Ammon's horn (tissue), 1 donor: ENCODE results near the gene ARHGDIG.
A peak's percentile ranks its signal among the peaks of the same experiment; 100 is the strongest.

Source experiments
- DNase-seq: peaks from one replicate; pipeline ENCODE4 v3.0.0-alpha.2; 2016; ENCODE audit warnings: low spot score

ARHGDIG gene

DNA sequence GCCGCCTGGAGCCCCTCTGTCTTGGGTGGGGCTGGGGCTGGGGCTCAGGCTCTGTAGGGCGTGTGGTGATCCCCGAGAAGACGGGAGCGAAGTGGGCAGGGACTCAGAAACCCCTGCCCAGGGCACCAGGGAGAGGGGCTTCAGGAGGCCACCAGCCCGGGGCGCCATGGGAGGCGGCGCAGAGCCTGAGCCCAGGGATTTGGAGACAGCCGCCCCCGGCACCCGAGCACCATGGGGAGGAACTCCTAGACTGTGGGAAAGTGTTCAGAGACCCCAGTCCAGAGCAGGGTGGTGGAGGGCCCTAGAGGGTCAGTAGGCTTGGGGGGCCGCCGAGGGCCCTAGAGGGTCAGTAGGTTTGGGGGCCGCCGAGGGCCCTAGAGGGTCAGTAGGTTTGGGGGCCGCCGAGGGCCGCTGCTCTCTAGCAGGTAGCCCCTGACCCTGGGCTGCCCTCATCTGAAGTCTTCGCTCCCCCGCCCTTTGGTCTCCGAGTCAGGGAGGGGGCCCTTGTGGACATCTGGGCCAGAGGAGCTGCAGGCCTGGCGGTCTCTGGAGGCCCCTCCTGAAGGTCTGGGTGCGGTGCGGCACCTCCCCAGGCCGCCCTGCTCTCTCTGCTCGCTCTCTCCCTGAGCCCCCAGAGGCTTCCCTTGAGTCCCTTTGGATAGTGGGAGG, 734 bp downstream of the ARHGDIG start:
- no peak for DNase-seq

DNA sequence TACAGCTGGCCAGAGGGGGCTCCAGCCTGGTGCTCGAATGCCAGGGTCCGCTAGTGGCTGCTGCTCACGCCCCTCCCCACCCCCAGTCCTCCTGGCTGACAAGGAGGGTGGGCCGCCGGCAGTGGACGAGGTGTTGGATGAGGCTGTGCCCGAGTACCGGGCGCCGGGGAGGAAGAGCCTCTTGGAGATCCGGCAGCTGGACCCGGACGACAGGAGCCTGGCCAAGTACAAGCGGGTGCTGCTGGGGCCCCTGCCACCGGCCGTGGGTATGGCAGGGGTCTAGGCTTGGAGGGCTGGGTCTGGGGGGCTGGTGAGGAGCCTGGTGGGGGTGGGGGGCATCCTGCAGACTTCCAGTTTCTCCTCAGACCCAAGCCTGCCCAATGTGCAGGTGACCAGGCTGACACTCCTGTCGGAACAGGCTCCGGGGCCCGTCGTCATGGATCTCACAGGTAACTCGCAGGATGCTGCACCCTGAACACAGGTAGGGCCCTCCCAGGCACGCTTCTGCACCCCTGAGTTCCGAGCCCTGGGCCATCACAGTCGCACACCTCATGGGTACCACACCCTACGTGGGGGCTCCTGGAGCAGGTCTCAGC, 1.4 kb downstream of the ARHGDIG start:
- DNase-seq = no peak

DNA sequence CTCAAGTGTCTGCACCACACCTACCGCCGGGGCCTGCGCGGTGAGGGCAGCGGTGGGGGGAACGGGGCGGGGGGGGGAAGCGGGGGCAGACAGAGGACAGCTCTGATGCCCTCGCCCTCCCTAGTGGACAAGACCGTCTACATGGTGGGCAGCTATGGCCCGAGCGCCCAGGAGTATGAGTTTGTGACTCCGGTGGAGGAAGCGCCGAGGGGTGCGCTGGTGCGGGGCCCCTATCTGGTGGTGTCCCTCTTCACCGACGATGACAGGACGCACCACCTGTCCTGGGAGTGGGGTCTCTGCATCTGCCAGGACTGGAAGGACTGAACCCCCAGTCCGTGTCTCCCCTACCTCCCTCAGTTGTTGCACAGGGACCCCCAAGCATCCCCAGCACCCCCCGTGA, 2.1 kb downstream of the ARHGDIG start:
- DNase-seq = no peak

DNA sequence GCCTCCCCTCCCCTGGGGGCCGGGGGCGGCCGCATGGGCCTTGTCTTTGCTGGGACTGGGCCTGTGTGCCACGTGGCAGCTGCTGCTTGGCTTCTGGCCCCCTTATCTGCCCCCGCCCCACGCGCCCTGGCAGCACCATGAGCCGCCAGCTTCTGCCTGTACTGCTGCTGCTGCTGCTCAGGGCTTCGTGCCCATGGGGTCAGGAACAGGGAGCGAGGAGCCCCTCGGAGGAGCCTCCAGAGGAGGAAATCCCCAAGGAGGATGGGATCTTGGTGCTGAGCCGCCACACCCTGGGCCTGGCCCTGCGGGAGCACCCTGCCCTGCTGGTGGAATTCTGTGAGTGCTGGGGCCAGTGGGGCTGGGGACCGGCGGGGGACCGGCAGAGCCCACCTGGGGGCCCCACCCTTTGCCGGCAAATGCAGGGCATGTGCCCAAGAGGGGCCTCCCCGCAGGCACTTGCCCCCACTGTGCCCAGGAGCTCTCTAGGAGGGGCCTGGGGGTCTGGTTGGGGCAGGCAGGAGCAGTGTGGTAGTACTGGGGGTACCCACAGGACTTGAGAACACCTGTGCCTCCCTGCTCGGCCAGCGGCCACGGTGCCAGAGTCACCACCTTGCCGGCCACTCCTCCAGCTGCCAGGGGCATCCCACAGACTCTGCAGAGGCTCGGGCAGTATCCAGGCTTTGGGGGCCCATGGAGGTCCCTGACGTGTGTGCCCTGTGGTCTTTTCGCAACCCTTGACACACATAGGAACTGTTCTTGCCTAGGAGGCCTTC, 2.8 kb downstream of the ARHGDIG start, which contains the start of gene PDIA2:
Gene PDIA2 (plus strand): TSS at position 132 of the 773 bp plus-strand sequence. CDS start 6 bp downstream, at position 138.
- peak; percentile 55 for DNase-seq

DNA sequence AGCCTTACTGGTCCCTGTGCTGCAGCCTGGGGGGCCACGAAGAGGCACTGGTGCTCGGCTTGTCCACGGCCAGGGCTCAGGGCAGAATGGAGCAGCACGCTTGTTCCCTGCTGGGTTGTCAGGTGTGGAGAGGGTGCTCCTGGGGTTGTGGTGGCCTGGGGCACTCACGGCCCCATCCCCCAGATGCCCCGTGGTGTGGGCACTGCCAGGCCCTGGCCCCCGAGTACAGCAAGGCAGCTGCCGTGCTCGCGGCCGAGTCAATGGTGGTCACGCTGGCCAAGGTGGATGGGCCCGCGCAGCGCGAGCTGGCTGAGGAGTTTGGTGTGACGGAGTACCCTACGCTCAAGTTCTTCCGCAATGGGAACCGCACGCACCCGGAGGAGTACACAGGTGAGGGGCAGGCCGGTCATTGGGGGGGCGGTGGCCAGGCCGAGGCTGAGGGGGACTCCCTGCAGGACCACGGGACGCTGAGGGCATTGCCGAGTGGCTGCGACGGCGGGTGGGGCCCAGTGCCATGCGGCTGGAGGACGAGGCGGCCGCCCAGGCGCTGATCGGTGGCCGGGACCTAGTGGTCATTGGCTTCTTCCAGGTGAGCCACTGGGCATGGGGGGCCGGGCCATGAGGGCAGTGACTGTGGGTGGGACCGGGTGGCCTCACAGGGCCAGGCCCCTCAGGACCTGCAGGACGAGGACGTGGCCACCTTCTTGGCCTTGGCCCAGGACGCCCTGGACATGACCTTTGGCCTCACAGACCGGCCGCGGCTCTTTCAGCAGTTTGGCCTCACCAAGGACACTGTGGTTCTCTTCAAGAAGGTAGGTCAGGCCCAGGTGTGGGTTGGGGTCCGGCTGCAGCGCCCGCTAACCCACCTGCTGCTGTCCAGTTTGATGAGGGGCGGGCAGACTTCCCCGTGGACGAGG, 4.1 kb downstream of the ARHGDIG start:
- no peak for DNase-seq

DNA sequence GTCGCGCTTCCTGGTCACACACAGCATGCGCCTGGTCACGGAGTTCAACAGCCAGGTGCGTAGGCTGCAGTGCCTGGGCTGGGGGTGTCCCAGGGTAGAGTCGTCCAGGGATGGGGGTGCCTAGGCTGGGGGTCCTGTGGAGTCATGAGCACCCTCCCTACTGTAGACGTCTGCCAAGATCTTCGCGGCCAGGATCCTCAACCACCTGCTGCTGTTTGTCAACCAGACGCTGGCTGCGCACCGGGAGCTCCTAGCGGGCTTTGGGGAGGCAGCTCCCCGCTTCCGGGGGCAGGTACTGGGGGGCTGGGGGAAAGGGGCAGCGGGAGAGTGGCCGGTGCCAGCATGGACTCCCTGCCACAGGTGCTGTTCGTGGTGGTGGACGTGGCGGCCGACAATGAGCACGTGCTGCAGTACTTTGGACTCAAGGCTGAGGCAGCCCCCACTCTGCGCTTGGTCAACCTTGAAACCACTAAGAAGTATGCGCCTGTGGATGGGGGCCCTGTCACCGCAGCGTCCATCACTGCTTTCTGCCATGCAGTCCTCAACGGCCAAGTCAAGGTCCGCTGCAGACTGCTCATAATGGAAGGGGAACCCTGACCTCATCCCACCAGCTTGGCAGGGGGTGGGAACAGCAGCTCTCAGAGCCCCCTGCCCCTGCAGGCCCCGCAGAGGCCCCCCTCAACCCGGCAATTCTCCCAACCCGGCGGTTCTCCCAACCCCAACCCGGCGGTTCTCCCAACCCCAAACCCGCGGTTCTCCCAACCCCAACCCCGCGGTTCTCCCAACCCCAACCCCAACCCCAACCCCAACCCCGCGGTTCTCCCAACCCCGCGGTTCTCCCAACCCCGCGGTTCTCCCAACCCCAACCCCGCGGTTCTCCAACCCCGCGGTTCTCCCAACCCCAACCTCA, 5.0 kb downstream of the ARHGDIG start:
- DNase-seq = no peak

DNA sequence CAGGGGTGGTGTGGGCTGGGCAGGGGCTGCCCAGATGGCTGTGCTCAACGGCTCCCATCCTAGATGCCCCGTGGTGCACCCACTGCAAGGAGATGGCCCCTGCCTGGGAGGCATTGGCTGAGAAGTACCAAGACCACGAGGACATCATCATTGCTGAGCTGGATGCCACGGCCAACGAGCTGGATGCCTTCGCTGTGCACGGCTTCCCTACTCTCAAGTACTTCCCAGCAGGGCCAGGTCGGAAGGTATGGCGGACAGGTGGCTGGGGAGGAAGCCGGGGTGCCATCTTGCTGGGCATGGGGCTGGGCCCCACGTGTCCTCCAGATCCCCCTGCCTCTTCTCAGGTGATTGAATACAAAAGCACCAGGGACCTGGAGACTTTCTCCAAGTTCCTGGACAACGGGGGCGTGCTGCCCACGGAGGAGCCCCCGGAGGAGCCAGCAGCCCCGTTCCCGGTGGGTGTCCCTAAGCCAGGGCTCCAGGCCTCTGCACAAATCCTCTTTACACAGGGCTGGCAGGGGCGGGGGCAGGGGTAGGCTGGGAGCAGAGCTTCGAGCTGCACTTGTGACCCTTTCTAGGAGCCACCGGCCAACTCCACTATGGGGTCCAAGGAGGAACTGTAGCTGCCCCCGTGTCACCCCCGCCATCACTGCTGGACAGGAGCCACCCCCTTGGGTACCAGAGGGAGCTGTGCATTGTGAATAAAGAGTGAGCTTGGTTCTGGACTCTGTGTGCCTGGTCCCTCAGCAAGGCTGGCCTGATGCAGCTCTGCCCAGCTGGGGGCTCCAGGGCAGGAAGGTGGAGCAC, 6.3 kb downstream of the ARHGDIG start:
- DNase-seq = no peak

DNA sequence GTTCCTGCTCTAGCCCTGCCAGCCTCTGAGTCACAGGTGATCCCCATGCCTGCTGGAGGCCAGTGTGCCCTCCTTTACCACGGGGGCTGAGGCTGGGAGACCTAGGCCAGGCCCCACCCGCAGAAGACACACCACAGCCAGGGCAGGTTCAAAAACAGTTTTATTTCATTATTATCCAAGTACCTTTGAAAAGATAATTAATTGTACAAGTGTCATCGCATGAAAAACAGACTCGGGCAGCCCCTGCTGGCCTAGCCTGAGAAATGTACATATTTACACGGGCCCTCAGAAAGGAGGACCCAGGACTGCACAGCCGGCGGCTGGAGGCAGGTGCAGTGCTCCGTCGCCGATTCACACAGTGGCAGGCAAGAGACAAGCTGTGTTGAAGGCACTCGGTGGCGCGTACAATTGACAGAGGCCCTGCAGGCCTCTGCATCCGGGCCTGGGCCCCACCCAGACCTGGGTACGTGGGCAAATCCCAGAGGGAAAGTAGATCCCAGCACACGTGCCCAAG, 7.0 kb downstream of the ARHGDIG start:
- DNase-seq = no peak

DNA sequence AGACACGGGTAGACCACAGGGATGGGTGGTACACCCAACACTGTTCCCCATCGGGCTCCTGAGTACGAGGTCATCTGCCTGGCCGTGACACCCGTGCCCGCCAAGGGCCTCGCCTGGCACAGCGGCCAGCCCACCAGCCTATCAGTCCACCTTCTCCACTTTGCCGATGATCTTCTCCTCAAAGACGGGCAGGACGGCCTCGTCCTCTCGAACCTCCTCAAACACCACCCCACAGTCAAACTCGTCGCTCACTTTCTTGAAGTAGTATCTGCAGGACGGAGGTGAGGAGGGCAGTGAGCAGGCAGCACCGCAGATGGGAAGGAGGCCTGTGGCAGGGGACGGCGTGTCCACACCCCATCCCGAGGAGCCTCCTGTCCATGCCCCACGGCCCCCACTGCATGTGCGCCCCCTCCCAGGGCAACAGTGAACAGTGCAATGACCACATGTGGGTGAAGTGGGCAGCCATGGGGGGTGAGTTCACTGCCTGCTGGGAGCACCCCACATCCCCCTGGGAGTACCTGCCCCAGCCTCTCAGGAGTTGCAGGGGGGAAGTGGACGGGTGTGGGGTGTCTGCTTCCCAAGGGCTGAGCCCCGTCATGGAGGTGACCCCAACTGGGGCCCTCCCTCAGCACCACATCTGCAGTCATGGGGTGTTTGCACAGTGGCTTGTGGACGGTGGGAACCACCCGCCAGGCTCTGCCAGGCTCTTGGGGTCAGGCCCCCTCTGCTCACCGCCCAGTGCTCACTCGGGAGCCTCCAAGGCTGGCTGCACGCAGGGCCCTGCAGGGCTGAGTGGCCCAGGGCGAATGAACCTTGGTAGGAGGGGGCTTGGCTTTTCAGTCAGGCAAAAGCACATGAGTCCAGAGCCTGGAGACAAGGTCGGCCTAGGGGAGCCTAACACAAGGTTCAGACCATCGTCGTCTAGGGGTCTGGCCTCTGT, 7.9 kb downstream of the ARHGDIG start:
- DNase-seq = no peak

DNA sequence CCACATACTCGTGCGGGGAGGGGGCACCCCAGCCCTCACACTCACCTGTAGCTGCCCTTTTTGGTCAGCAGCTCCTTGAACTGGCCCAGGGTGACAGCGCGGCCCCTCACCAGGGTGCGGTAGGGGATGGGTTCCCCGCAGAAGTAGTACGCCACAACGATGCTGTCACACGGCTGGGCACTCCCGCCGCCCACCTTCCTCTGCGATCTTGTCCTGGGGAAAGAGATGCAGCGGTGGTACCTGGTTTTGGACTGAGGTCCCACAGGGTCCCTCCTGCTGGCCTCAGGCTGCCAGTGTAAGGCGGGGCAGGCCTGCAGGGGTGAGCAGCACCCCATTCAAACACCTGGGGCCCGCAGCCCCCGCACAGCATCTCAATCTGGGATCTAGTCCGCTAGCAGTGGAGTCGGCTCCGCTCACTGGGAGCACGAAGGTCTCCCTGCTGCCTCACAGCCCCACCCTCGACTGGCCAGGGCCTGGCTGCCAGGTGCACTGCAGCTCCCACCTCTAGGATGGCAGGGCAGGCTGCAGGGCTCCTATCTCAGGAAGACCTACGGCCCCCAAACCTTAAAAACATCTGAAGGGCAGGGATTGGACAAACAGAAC, 9.1 kb downstream of the ARHGDIG start:
- no peak for DNase-seq

DNA sequence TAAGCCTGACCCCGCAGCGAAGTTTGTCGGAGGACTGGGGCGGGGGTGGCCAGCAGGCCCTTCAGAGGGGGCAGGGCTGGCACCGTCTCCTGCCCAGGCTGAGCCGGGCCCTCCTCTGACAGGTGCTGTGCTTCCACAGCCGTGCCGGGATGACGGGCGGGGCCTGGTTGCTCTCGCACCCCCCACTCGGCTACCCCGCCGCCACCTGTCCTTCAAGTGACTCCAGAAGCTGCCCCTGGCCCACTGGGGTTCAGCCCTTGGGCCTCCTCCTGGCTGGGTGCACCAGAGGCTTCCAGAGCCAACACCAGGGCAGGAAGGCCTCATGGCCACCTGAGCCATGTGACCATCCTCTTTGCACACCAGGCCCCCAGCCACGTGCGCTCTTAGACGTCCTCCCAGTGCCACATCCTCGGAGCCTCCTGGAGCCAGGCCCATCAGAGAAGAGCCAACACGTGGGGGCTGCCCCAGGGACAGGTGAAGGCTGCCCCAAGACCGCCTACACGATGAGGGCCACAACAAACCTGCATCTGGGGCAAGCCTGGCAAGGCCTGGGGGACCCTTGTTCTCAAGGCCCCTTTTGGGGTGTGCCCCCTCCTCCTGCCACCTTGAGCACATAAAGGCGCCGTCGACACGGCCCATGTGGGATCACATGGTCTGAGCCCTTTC, 9.8 kb downstream of the ARHGDIG start:
- no peak for DNase-seq

DNA sequence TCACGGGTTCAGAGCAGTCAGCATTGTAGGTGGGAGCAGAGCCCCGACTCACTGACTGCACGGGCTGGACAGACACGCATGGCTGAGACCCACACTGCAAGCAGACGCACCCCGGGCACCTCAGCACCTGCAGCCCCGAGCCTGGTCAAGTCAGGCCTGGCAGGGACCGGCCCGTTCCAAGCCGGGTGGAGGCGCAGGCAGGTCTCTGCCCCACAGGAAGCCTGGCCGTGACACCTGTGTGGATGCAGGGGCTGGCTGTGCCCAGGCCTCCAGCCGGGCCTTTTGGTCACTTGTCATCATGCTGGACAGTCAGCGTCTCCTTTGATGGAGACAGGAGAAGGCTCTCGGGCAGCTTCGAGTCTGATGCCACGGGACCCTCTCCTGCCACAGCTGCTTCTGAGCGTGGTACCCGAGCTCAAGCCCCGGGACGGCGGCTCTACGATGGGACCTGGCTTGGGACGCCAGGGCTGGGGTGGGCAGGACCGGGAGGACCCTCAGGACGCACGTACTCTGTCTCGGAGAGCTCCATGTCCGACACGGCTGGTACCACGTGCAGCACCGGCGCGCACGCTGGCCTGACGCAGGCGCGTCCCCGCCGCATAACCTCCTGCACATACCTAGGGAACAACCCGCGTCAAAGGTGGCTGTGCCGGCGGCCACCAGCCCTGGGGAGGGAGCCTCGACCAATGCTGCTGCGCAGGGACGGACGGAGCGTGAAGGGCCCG, 10.5 kb downstream of the ARHGDIG start:
- DNase-seq = no peak

DNA sequence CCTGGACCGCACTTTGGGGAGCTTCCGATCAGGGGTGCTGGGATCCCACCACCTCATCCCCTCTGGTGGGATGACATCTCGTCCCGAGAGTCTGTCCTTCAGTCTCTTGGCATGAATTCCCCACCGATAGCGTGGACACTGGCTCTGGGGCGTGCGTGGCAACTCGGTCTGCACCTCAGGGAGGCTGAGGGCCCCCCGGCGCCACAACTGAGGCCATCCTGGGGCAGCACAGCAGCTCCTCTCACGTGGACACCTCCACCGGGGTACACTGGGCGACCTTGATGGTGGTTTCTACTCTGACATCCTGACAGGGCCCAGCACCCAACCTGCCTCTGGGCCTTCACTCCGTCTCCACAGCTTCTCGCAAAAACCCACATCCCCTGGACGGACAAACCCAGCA, 11.1 kb downstream of the ARHGDIG start:
- DNase-seq = no peak

DNA sequence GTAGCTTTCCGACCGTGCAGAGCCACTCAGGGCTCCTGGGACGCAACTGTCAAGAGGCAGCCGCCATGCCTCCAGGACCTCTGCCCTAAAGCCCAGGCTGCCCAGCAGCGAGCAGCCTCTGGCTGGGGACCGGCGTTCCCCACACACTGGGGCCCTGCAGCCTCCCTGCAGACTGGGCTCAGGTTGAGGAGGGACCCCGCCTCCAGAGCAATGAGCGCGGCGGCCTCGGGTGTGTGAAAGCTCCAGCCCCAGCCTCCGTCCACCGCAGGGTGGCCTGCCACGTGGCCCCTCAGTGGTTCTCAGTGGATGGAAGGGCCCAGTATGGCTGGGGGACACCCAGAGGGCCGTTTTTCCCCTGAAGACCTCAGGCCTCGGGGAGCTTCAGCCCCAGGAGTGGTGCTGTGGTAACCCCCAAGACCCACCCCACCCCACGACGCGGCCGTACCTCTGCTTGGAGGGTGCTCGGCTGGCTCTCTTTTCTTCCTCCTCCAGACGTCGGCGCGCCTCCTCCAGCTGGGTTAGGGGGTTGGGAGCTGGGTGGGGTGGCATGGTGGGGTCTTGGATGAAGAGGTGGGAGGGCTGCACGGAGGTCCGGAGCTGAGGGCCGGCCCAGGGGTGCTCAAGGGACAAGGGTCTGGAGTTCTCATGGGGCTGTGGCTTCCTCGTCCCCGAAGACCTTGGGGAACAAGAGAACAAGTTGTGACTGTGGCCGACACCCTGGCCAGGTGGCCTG, 12.8 kb downstream of the ARHGDIG start:
- DNase-seq = no peak

DNA sequence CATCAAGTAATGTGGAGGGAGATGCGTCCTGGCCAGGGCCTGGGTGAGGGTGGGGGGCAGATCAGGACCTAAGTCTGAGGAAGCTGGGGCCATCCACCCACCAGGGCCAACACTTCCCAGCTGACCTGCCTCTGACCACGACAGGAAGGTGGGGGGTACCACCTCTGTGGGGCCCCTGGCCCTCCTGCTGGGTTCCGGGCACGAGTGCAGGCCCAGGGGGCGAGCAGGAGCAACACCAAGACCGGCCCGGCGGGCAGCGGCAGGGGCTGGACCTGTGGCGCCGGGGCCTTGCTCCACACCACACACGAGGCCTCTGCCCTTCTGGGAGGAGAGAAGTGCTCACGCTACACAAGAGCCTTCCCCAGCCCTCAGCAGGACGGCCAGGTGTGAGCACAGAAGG, 15.9 kb downstream of the ARHGDIG start:
- DNase-seq = no peak

DNA sequence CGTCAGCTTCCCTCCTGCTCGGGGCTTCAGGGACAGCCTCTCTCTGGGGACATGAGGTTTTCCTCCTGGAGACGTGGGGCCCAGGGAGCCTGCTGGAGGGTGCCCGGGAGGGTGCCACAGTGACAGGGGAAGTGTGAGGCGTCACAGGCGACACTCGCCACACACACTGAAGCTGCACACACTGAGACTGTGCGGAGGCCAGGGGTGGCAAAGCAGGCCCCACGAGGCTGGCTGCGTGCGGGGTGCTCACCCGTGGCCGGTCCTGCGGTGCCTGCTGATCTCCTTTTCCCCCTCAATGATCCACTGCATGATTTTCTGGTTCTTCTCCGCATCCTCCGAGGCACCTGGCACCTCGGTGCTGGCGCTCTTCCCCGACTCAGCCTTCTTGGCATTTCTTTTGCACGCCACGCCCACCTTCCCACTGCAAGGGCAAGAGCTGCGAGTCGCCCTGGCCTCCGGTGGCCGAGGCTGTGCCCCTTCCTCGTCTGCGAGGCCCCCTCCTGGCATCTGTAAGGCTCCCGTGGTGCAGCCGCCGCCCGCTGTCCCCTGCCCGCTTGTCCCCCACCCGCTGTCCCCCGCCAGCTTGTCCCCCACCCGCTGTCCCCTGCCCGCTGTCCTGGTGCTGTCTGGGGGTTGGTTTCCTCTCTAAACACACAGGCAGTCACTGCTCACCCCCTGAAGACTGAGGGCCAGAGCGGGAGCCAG, 16.6 kb downstream of the ARHGDIG start:
- DNase-seq = no peak
